HG03521 (cell line): Measurements from ENCODE around the gene SPIB.
"Not testable (repeated sequence)": the region's sequence is repeated elsewhere in the genome, so short reads cannot be mapped to it uniquely, and the experiment has no call there.

Experiments
- ATAC-seq: cut with Tn5 transposase; IDR thresholded peaks from one replicate; pipeline ENCODE4 v1.9.1; 2021; ENCODE audit warnings: mild to moderate bottlenecking, moderate library complexity; ENCODE audit not compliant: unreplicated experiment

SPIB gene

DNA sequence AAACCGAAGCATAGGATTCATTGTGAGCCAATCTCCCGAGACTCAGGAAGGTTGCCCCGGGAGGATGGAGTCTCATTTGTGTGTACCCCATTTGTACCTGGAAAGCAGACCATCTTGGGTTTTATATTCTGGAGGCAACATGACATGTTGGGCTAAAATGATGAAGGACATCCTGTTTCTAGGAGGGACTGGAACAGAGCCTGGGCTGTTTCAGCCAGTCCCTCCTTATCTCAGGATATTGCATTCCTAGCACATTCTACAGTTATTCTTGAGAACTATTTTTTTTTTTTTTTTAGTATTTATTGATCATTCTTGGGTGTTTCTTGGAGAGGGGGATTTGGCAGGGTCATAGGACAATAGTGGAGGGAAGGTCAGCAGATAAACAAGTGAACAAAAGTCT lies 28.4 kb upstream of the SPIB start:
- ATAC-seq, result not testable (repeated sequence)

DNA sequence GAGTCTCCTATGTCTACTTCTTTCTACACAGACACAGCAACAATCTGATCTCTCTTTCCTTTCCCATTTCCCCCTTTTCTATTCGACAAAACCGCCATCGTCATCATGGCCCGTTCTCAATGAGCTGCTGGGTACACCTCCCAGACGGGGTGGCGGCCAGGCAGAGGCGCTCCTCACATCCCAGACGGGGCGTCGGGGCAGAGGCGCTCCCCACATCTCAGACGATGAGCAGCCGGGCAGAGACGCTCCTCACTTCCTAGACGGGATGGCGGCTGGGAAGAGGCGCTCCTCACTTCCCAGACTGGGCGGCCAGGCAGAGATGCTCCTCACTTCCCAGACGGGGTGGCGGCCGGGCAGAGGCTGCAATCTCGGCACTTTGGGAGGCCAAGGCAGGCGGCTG lies 27.8 kb upstream of the SPIB start:
- not testable (repeated sequence) for ATAC-seq

DNA sequence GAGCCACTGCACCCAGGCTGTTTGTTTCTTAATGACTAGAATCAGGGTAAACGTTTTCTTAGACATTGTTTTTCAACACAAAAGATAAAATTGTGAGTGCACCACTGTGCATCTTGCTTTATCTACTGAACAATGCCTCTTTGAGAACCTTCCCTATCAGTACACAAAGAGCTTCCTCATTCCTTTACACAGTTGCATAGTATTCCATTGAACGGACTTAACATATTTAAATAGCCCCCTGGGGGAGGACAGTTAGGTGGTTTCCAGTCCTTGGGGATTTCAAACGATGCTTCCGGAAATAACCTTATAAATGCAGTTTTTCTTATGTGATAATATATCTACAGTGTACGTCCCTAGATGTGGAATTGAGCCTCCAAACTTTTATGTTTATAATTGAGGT lies 26.0 kb upstream of the SPIB start:
- no peak for ATAC-seq

GRCh38 chr19:50393589-50393988 lies 25.1 kb upstream of the SPIB start:
- ATAC-seq, result no peak

- no peak for ATAC-seq
These were observed 24.7 kb upstream of the SPIB start for GRCh38 chr19:50394017-50394416.

GRCh38 chr19:50398675-50399367 lies 19.9 kb upstream of the SPIB start:
- no peak for ATAC-seq

DNA sequence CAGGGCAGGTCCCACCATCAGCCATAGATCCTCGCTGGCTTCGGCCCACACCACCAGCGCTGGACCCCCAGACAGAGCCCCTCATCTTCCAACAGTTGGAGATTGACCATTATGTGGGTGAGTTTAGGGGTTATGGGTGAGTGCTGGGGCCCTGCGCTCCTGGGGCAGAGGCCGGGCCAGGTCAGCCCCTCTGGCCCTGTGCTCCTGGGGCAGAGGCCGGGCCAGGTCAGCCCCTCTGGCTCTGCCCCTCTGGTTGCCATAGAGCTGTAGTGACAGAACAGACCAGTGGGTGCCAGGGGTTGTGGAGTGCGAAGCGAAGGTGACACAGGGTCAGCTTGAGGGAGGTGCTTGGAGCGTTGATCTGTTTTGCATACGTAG lies 19.4 kb upstream of the SPIB start:
- no peak for ATAC-seq

DNA sequence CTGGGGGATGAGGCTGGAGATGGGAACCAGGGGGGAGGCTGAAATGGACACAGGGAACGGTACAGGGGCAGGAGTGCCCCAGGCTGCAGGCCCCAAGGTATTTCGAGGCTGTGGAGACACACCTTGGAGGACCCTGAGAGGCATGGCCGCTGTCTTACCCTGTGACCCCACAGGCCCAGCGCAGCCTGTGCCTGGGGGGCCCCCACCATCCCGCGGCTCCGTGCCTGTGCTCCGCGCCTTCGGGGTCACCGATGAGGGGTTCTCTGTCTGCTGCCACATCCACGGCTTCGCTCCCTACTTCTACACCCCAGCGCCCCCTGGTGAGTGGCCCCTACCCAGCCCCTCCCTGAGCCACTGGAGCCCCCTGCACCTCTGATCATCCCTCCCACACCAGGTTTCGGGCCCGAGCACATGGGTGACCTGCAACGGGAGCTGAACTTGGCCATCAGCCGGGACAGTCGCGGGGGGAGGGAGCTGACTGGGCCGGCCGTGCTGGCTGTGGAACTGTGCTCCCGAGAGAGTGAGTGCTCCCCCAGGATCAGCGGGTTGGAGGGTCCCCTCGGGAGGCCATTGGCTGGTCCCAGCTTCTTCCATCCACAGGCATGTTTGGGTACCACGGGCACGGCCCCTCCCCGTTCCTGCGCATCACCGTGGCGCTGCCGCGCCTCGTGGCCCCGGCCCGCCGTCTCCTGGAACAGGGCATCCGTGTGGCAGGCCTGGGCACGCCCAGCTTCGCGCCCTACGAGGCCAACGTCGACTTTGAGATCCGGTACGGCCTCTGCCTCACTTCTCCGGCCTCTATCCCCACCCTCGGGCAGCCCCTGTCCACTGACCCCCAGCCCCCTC lies 16.9 kb upstream of the SPIB start:
- ATAC-seq, result no peak

DNA sequence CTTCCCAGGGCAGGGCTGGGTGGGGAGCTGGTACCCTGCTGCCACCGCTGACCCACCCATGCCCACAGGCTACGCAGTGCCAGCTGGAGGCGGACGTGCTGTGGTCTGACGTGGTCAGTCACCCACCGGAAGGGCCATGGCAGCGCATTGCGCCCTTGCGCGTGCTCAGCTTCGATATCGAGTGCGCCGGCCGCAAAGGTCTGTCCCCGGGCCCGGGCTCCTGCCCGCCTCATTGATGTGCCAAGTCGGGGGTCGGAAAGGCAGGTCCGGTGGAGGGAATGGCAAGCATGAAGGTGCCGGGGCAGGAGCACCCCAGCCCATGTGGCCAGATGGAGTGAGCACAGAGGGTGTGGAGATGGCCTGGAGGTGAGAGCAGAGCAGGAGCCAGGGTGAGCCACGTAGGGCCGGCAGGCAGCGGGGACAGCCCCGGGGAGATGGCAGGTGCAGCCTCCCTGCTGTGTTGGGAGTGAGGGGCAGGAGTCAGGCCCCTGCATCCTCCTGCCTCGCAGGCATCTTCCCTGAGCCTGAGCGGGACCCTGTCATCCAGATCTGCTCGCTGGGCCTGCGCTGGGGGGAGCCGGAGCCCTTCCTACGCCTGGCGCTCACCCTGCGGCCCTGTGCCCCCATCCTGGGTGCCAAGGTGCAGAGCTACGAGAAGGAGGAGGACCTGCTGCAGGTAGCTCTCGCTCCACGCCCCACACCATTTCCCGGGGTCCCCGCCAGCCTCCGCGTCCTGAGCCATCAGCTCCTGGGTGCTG lies 16.0 kb upstream of the SPIB start:
- no peak for ATAC-seq

- no peak for ATAC-seq
These were observed 12.4 kb upstream of the SPIB start for GRCh38 chr19:50406156-50406820.

- ATAC-seq, result no peak
These were observed 11.9 kb upstream of the SPIB start for GRCh38 chr19:50406829-50407228.

DNA sequence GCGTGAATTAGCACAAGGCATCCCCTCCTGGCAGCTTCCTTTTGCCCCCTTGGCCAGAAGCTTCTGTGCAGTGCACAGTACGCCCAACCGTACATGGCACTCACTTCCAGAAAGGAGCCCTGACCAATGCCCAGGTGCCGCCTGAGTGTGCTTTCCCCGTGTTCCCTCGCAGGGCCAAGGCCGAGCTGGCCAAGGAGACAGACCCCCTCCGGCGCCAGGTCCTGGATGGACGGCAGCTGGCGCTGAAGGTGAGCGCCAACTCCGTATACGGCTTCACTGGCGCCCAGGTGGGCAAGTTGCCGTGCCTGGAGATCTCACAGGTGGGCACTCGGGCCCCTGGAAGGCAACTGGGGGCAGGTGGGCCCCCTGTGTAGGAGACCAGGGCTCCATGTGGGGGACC lies 9.4 kb upstream of the SPIB start:
- ATAC-seq, result no peak

- ATAC-seq, result no peak
These were observed 8.6 kb upstream of the SPIB start for GRCh38 chr19:50410109-50410508.

- ATAC-seq, result no peak
These were observed 6.3 kb upstream of the SPIB start for GRCh38 chr19:50412419-50412818.

- ATAC-seq, result no peak
These were observed 5.6 kb upstream of the SPIB start for GRCh38 chr19:50413096-50413495.

GRCh38 chr19:50413531-50413930 lies 5.2 kb upstream of the SPIB start:
- ATAC-seq, result no peak

DNA sequence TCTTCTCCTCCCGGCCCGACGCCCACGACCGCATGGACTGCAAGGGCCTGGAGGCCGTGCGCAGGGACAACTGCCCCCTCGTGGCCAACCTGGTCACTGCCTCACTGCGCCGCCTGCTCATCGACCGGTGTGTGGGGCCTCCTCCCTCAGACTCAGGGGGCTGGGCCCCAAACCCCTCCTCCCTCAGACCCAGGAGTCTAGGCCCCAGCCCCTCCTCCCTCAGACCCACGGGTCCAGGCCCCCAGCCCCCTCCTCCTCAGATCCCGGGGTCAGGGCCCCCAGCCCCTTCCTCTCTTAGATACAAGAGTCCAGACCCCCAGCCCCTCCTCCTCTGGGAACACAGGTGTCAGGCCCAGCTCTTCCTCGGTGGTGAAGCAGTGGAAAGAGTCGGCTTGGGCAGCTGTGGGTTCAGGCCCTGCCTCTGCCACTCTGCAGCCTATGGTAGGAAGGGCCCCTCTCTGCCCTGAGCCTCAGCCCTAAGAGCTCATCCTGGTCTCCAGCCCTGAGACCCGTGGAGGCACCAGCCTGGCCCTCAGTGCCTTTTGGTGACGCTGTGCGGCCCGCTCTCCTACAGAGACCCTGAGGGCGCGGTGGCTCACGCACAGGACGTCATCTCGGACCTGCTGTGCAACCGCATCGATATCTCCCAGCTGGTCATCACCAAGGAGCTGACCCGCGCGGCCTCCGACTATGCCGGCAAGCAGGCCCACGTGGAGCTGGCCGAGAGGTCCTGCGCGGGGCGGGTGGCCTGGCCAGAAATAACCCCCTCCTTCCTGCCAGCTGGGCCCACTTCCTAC lies 3.7 kb upstream of the SPIB start:
- peak; percentile 32 for ATAC-seq

DNA sequence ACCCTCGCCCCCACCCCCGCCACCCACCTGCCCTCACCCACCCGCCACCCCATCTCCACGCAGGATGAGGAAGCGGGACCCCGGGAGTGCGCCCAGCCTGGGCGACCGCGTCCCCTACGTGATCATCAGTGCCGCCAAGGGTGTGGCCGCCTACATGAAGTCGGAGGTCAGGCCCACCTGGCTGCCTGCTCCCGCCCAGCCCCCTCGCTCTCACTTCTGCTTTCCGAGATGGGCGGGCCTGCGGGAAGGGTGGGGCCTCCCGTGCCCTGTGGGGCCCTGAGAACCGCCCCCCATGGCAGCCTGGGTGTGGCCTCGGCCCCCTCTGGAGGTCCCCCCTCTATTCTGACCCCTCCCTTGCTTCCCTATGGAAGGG lies 3.1 kb upstream of the SPIB start:
- peak; percentile 43 for ATAC-seq

DNA sequence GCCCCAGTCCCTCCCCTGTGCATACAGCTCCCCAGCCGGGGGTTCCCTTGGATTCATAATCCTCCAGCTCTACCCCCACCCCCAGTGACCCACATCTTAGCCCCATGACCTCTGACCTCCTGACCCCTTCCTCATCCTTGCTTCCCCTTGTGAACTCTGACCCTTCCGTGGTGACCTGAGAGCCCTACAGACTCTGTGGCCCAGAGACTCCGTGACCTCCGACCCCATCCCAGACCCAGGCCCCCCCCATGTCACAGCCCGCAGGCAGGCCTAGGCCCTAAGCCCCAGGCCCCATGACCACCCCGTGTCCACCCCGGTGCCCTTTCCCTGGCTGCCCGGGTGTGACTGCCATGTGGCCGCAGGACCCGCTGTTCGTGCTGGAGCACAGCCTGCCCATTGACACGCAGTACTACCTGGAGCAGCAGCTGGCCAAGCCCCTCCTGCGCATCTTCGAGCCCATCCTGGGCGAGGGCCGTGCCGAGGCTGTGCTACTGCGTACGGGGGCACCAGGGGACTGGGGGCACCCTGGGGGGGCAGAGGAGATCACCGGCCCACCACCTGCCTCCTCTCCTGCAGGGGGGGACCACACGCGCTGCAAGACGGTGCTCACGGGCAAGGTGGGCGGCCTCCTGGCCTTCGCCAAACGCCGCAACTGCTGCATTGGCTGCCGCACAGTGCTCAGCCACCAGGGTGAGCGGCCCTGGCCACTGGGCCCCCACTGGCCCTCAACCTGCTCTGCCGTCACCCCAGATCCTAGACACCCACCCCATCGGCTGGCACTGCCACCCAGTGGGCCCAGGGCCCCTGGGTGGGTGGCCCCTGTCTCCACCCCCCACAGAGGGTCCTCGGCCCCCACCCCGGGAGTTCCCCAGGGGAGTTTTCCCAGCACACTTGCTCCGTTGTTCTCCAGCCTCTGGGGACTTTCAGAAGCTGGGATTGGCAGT lies 2.4 kb upstream of the SPIB start:
- no peak for ATAC-seq
